Endodermal cell (in vitro differentiated cells): ENCODE results near the gene TNK2. TPM values are rescaled to one million over a fixed set of nuclear protein-coding genes. Genes with fewer than 3 reads are reported as not detected.

Experiments
- DNase-seq: peaks from one replicate; pipeline ENCODE4 v3.0.0-alpha.2; 2017
- H3K27ac ChIP-seq: 2 replicates; pipeline ENCODE4 v1.5.1; 2013; ENCODE audit warnings: mild to moderate bottlenecking, low read depth, low read length, moderate library complexity
- H3K27me3 ChIP-seq: 2 replicates; pipeline ENCODE4 v1.6.1; 2013; ENCODE audit warnings: mild to moderate bottlenecking, low read length, moderate library complexity; ENCODE audit not compliant: insufficient read depth, control insufficient read depth, poor library complexity, severe bottlenecking
- H3K36me3 ChIP-seq: 2 replicates; pipeline ENCODE4 v1.7.0; 2013; ENCODE audit warnings: mild to moderate bottlenecking, low read length, moderate library complexity; ENCODE audit not compliant: control insufficient read depth, insufficient read depth
- H3K4me1 ChIP-seq: one replicate; pipeline ENCODE4 v1.7.0; 2013; ENCODE audit warnings: low read length; ENCODE audit not compliant: control insufficient read depth, insufficient read depth
- H3K4me3 ChIP-seq: 2 replicates; pipeline ENCODE4 v1.5.1; 2013; ENCODE audit warnings: mild to moderate bottlenecking, low read length, moderate library complexity
- H3K9ac ChIP-seq: 2 replicates; pipeline ENCODE4 v1.6.1; 2013; ENCODE audit warnings: mild to moderate bottlenecking, low read length, moderate library complexity; ENCODE audit not compliant: poor library complexity, severe bottlenecking; ENCODE audit errors: extremely low read depth
- H3K9me3 ChIP-seq: 2 replicates; pipeline ENCODE4 v1.6.1; 2013; ENCODE audit warnings: mild to moderate bottlenecking, low read length, moderate library complexity; ENCODE audit not compliant: control insufficient read depth
- H3K27ac Mint-ChIP-seq: 2 replicates; pipeline ENCODE4 v1.8.0; 2020; ENCODE audit warnings: mixed read lengths
- H3K27me3 Mint-ChIP-seq: 2 replicates; pipeline ENCODE4 v1.8.0; 2021; ENCODE audit warnings: mild to moderate bottlenecking, mixed read lengths; ENCODE audit not compliant: insufficient read depth
- H3K36me3 Mint-ChIP-seq: 2 replicates; pipeline ENCODE4 v1.8.0; 2020; ENCODE audit warnings: low read depth, mixed read lengths
- H3K4me1 Mint-ChIP-seq: 2 replicates; pipeline ENCODE4 v1.8.0; 2020; ENCODE audit warnings: mixed read lengths
- H3K4me3 Mint-ChIP-seq: 2 replicates; pipeline ENCODE4 v1.8.0; 2020; ENCODE audit warnings: mild to moderate bottlenecking, moderate library complexity, mixed read lengths
- H3K9me3 Mint-ChIP-seq: 2 replicates; pipeline ENCODE4 v1.8.0; 2020; ENCODE audit warnings: mild to moderate bottlenecking, mixed read lengths
- WGBS, 2 experiments: methylation state at CpG; one replicate each; pipeline versions ENCODE4 v1.1.5 to v1.1.7; 2013; ENCODE audit warnings: missing lambda C conversion rate in 2 of 2, mixed read lengths in 1 of 2; ENCODE audit not compliant: insufficient coverage in 1 of 2, insufficient read length in 1 of 2; 5-methylcytosine and 5-hydroxymethylcytosine counted together
- total RNA-seq, 2 donors: library from RNA; stranded (reverse); fragmentation: NEBNext Ultra II Directional in 1 of 2; extraction: Animal tissue kit (Norgen Biotek cat#: 25700) in 1 of 2; gene quantifications; 2 replicates in 1 of 2; 3 replicates in 1 of 2; pipeline ENCODE4 v1.2.1, GENCODE V29; 2021
- TF ChIP-seq, protein P1 (sequence below): fragments of 200-600 bp; sonication (generic); conservative IDR thresholded peaks from 2 replicates; pipeline ENCODE4 v1.5.0; 2021; ENCODE audit warnings: antibody characterized with exemption, mild to moderate bottlenecking

The TNK2 gene
- total RNA-seq, 2 donors from 2014 or later, result 53.2 to 85.7 TPM

DNA sequence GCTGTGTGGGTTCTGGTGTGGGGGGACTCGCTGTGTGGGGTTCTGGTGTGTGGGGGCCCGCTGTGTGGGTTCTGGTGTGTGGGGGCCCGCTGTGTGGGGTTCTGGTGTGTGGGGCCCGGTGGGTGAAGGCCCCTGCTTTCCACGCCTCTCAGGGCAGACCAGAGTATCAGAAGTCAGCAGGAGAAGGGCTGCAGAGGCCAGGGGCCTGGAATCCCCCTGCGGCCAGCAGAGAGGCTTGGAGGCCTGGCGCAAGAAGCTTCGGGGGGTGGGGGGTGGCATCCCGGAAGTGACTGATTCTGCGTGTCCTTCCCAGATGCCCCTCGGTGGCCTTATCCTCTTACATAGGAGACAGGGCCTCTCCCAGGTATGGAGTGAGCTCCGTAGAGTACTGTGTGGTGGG lies 37.4 kb downstream of the TNK2 start:
- H3K27me3 Mint-ChIP-seq, result no peaks in the 10 kb centered on the region
- Histone ChIP-seq H3K9me3 (no peaks in the 10 kb centered on the region), H3K4me3 (no peak overlapping the region), H3K27ac (no peak overlapping the region), H3K9ac (no peak overlapping the region), H3K27me3 (no peaks in the 10 kb centered on the region), H3K36me3 (peaks cover 10% of the 10 kb centered on the region), H3K4me1 (no peaks in the 10 kb centered on the region)
- H3K4me1 Mint-ChIP-seq, result no peaks in the 10 kb centered on the region
- peaks cover 10% of the 10 kb centered on the region for H3K36me3 Mint-ChIP-seq
- WGBS, 2 experiments, result 85 to 95% methylated on average over 7 to 11 of the region's 12 CpGs
- H3K4me3 Mint-ChIP-seq, result no peak overlapping the region
- H3K9me3 Mint-ChIP-seq, result no peaks in the 10 kb centered on the region
- no peak for DNase-seq
- no peak overlapping the region for H3K27ac Mint-ChIP-seq
- TF ChIP-seq, protein P1, sequence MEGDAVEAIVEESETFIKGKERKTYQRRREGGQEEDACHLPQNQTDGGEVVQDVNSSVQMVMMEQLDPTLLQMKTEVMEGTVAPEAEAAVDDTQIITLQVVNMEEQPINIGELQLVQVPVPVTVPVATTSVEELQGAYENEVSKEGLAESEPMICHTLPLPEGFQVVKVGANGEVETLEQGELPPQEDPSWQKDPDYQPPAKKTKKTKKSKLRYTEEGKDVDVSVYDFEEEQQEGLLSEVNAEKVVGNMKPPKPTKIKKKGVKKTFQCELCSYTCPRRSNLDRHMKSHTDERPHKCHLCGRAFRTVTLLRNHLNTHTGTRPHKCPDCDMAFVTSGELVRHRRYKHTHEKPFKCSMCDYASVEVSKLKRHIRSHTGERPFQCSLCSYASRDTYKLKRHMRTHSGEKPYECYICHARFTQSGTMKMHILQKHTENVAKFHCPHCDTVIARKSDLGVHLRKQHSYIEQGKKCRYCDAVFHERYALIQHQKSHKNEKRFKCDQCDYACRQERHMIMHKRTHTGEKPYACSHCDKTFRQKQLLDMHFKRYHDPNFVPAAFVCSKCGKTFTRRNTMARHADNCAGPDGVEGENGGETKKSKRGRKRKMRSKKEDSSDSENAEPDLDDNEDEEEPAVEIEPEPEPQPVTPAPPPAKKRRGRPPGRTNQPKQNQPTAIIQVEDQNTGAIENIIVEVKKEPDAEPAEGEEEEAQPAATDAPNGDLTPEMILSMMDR, result no peak

GRCh38 chr3:195870442-195870841 lies 37.9 kb downstream of the TNK2 start:
- Mint-ChIP-seq H3K4me1 (no peaks in the 10 kb centered on the region), H3K27ac (no peak overlapping the region), H3K36me3 (peaks cover 13% of the 10 kb centered on the region), H3K4me3 (no peak overlapping the region), H3K27me3 (no peaks in the 10 kb centered on the region), H3K9me3 (no peaks in the 10 kb centered on the region)
- no peaks in the 10 kb centered on the region for H3K9me3 ChIP-seq
- H3K36me3 ChIP-seq, result peaks cover 13% of the 10 kb centered on the region
- TF ChIP-seq, protein P1, result no peak
- no peaks in the 10 kb centered on the region for H3K27me3 ChIP-seq
- no peaks in the 10 kb centered on the region for H3K4me1 ChIP-seq
- no peak for DNase-seq
- WGBS, 2 experiments, result 85 to 96% methylated on average over 5 to 7 of the region's 7 CpGs
- H3K9ac ChIP-seq, result no peak overlapping the region
- no peak overlapping the region for H3K4me3 ChIP-seq
- H3K27ac ChIP-seq, result no peak overlapping the region

DNA sequence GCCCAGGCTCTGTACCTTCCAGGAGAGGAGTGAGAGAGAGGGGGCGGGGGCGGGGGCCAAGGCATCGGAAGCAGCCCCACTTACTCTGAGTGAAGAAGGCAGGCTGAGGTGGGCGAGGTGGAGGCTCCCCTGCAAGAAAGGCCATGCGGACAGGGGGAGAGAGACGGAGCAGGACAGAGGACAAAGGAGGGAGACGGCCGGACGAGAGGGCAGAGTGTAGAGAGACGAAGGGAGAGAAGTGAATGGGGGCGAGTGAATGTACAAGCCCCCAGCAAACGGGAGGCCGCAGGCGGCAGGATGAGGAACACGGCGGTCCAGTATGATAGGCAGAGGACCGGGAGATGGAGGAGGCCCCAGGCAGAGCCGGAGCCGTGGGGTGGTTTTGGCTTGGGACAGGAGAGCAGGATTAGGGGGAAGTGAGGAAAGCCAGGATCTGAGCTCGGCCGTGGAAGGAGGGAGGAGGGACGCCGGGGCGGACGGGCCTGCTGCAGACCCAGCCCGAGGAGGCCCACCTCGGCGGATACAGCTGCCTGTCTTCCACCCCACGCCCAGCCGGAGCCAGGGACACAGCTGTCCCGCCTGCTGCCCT lies 38.8 kb downstream of the TNK2 start:
- peaks cover 15% of the 10 kb centered on the region for H3K36me3 ChIP-seq
- Mint-ChIP-seq H3K36me3 (peaks cover 15% of the 10 kb centered on the region), H3K4me1 (no peaks in the 10 kb centered on the region), H3K27me3 (no peaks in the 10 kb centered on the region), H3K4me3 (no peak overlapping the region), H3K9me3 (no peaks in the 10 kb centered on the region), H3K27ac (no peak overlapping the region)
- no peaks in the 10 kb centered on the region for H3K27me3 ChIP-seq
- DNase-seq, result no peak
- H3K4me3 ChIP-seq, result no peak overlapping the region
- H3K9me3 ChIP-seq, result no peaks in the 10 kb centered on the region
- H3K27ac ChIP-seq, result no peak overlapping the region
- 92% methylated on average over 23 to 31 of the region's 31 CpGs for WGBS, 2 experiments
- no peak overlapping the region for H3K9ac ChIP-seq
- TF ChIP-seq, protein P1, result no peak
- no peaks in the 10 kb centered on the region for H3K4me1 ChIP-seq
